A549 (cell line): ENCODE measurements around the gene LYL1.

Experiments used
- BHLHE40 ChIP-seq: IDR thresholded peaks from 2 replicates; pipeline ENCODE4 v1.6.1; 2012; ENCODE audit warnings: low read depth, low read length, inconsistent platforms
- CHD2 ChIP-seq: fragments of 150-350 bp; IDR thresholded peaks from 2 replicates; pipeline ENCODE4 v1.6.1; 2014; ENCODE audit warnings: low read length; ENCODE audit not compliant: partially characterized antibody
- EP300 ChIP-seq, 2 experiments: fragments of >200 bp; sonication (Bioruptor Twin); formaldehyde crosslinking; IDR thresholded peaks; 2 replicates in 1 of 2; 3 replicates in 1 of 2; pipeline ENCODE4 v1.6.1; 2016 to 2017
- JUN ChIP-seq, 2 experiments: fragments of >200 bp; sonication (Bioruptor Twin); formaldehyde crosslinking; IDR thresholded peaks; 2 replicates in 1 of 2; 3 replicates in 1 of 2; pipeline ENCODE4 v1.6.1; 2016 to 2017
- MAFK ChIP-seq: fragments of 450-650 bp; IDR thresholded peaks from 2 replicates; pipeline ENCODE4 v1.6.1; 2014; ENCODE audit not compliant: partially characterized antibody
- NR3C1 ChIP-seq: fragments of >200 bp; sonication (Bioruptor Twin); formaldehyde crosslinking; IDR thresholded peaks from 3 replicates; pipeline ENCODE4 v1.6.1; 2017
- POLR2A ChIP-seq: IDR thresholded peaks from 2 replicates; pipeline ENCODE4 v1.6.1; 2012; ENCODE audit warnings: mild to moderate bottlenecking, low read length
- RARB ChIP-seq: fragments of 250-450 bp; sonication (Bioruptor Pico); IDR thresholded peaks from 2 replicates; pipeline ENCODE4 v1.8.0; 2021; ENCODE audit warnings: mild to moderate bottlenecking, moderate library complexity
- REST ChIP-seq: fragments of 200-600 bp; sonication (generic); IDR thresholded peaks from 2 replicates; pipeline ENCODE4 v1.6.1; 2016; ENCODE audit warnings: antibody characterized with exemption, mild to moderate bottlenecking, moderate library complexity
- RFX5 ChIP-seq: fragments of 450-650 bp; IDR thresholded peaks from 2 replicates; pipeline ENCODE4 v1.7.1; 2014; ENCODE audit warnings: antibody characterized with exemption, mild to moderate bottlenecking, moderate library complexity
- TF ChIP-seq, protein P1 (sequence below): fragments of >200 bp; sonication (Bioruptor Twin); formaldehyde crosslinking; IDR thresholded peaks from 3 replicates; pipeline ENCODE4 v1.5.1; 2016
- TF ChIP-seq, protein P2 (sequence below): fragments of >200 bp; sonication (Bioruptor Twin); formaldehyde crosslinking; IDR thresholded peaks from 3 replicates; pipeline ENCODE4 v1.6.1; 2016
- TF ChIP-seq, protein P3 (sequence below): fragments of 150-350 bp; IDR thresholded peaks from 2 replicates; pipeline ENCODE4 v1.6.1; 2014; ENCODE audit warnings: low read depth, mild to moderate bottlenecking, low read length
- TF ChIP-seq, protein P4 (sequence below): fragments of 450-650 bp; IDR thresholded peaks from 2 replicates; pipeline ENCODE4 v1.6.1; 2014; ENCODE audit warnings: antibody characterized with exemption

- TF ChIP-seq, protein P1, sequence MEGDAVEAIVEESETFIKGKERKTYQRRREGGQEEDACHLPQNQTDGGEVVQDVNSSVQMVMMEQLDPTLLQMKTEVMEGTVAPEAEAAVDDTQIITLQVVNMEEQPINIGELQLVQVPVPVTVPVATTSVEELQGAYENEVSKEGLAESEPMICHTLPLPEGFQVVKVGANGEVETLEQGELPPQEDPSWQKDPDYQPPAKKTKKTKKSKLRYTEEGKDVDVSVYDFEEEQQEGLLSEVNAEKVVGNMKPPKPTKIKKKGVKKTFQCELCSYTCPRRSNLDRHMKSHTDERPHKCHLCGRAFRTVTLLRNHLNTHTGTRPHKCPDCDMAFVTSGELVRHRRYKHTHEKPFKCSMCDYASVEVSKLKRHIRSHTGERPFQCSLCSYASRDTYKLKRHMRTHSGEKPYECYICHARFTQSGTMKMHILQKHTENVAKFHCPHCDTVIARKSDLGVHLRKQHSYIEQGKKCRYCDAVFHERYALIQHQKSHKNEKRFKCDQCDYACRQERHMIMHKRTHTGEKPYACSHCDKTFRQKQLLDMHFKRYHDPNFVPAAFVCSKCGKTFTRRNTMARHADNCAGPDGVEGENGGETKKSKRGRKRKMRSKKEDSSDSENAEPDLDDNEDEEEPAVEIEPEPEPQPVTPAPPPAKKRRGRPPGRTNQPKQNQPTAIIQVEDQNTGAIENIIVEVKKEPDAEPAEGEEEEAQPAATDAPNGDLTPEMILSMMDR = no peak
- TF ChIP-seq POLR2A (no peak), REST (no peak), EP300 (IDR thresholded peaks at IDR 0.05) (no peak), RARB (no peak), JUN (IDR thresholded peaks at IDR 0.05) (no peak), RFX5 (no peak), CHD2 (no peak), BHLHE40 (no peak), NR3C1 (no peak), MAFK (no peak)
- TF ChIP-seq, protein P2, sequence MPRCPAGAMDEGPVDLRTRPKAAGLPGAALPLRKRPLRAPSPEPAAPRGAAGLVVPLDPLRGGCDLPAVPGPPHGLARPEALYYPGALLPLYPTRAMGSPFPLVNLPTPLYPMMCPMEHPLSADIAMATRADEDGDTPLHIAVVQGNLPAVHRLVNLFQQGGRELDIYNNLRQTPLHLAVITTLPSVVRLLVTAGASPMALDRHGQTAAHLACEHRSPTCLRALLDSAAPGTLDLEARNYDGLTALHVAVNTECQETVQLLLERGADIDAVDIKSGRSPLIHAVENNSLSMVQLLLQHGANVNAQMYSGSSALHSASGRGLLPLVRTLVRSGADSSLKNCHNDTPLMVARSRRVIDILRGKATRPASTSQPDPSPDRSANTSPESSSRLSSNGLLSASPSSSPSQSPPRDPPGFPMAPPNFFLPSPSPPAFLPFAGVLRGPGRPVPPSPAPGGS = no peak
- TF ChIP-seq, protein P3, sequence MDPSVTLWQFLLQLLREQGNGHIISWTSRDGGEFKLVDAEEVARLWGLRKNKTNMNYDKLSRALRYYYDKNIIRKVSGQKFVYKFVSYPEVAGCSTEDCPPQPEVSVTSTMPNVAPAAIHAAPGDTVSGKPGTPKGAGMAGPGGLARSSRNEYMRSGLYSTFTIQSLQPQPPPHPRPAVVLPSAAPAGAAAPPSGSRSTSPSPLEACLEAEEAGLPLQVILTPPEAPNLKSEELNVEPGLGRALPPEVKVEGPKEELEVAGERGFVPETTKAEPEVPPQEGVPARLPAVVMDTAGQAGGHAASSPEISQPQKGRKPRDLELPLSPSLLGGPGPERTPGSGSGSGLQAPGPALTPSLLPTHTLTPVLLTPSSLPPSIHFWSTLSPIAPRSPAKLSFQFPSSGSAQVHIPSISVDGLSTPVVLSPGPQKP = no peak
- TF ChIP-seq, protein P4, sequence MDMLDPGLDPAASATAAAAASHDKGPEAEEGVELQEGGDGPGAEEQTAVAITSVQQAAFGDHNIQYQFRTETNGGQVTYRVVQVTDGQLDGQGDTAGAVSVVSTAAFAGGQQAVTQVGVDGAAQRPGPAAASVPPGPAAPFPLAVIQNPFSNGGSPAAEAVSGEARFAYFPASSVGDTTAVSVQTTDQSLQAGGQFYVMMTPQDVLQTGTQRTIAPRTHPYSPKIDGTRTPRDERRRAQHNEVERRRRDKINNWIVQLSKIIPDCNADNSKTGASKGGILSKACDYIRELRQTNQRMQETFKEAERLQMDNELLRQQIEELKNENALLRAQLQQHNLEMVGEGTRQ = no peak
Observed at GRCh38 chr19:13095934-13096927, 6.4 kb downstream of the LYL1 start.
